DND-41 (cell line): ENCODE data around the gene KIF25.

ENCODE experiments used
- ATAC-seq: fragments of 200-7000 bp; cut with Tn5 transposase; 3 replicates; pipeline ENCODE4 v1.9.1; 2021; ENCODE audit warnings: low read depth; ENCODE audit not compliant: insufficient read depth
- DNase-seq: peaks from one replicate; pipeline ENCODE4 v3.0.0-alpha.2; 2020
- H2AFZ ChIP-seq: 2 replicates; pipeline ENCODE4 v1.6.0; 2012; ENCODE audit warnings: low read depth, low read length
- H3K27ac ChIP-seq: 2 replicates; pipeline ENCODE4 v1.5.1; 2012; ENCODE audit warnings: low read length, inconsistent platforms
- H3K27me3 ChIP-seq: fragments of 200-600 bp; sonication (generic); 2 replicates; pipeline ENCODE4 v1.6.0; 2012; ENCODE audit warnings: low read length, mild to moderate bottlenecking, inconsistent platforms; ENCODE audit not compliant: insufficient read depth, poor library complexity
- H3K36me3 ChIP-seq: 2 replicates; pipeline ENCODE4 v1.5.1; 2012; ENCODE audit warnings: low read length, inconsistent platforms; ENCODE audit not compliant: insufficient read depth
- H3K4me1 ChIP-seq: 2 replicates; pipeline ENCODE4 v1.5.1; 2012; ENCODE audit warnings: mild to moderate bottlenecking, low read length; ENCODE audit not compliant: insufficient read depth
- H3K4me2 ChIP-seq: 2 replicates; pipeline ENCODE4 v1.6.0; 2012; ENCODE audit warnings: mild to moderate bottlenecking, moderate library complexity, low read length, inconsistent platforms; ENCODE audit not compliant: insufficient read depth
- H3K4me3 ChIP-seq, 2 experiments: fragments of 200-600 bp in 1 of 2; shearing (Covaris generic) in 1 of 2; 2 replicates each; pipeline ENCODE4 v1.5.1; 2012 to 2016; ENCODE audit warnings: inconsistent platforms in 2 of 2, low read length in 2 of 2, mild to moderate bottlenecking in 2 of 2, low read depth in 1 of 2, moderate library complexity in 1 of 2
- H3K79me2 ChIP-seq: 2 replicates; pipeline ENCODE4 v1.6.0; 2012; ENCODE audit warnings: low read length, inconsistent platforms; ENCODE audit not compliant: insufficient read depth
- H3K9ac ChIP-seq: 2 replicates; pipeline ENCODE4 v1.6.0; 2012; ENCODE audit warnings: low read depth, mild to moderate bottlenecking, inconsistent platforms, low read length, moderate library complexity
- H3K9me3 ChIP-seq: 2 replicates; pipeline ENCODE4 v1.5.1; 2012; ENCODE audit warnings: low read length, moderate library complexity, mild to moderate bottlenecking, inconsistent platforms; ENCODE audit not compliant: insufficient read depth, severe bottlenecking
- H4K20me1 ChIP-seq: 2 replicates; pipeline ENCODE4 v1.6.0; 2012; ENCODE audit warnings: low read length; ENCODE audit not compliant: insufficient read depth
- CTCF ChIP-seq: IDR thresholded peaks from 2 replicates; pipeline ENCODE4 v1.5.1; 2012; ENCODE audit warnings: borderline replicate concordance, low read length, moderate library complexity, mild to moderate bottlenecking; ENCODE audit not compliant: poor library complexity, severe bottlenecking; ENCODE audit errors: extremely low read depth
- EZH2 ChIP-seq: IDR thresholded peaks from 3 replicates; pipeline ENCODE4 v1.6.1; 2012; ENCODE audit warnings: borderline replicate concordance, low read depth, mild to moderate bottlenecking, moderate library complexity, low read length, inconsistent platforms; ENCODE audit not compliant: severe bottlenecking

KIF25 gene

GRCh38 chr6:167977717-167978467 lies 19.6 kb upstream of the KIF25 start:
- H3K9me3 ChIP-seq: no peaks in the 10 kb centered on the region
- TF ChIP-seq CTCF (no peak), EZH2 (no peak)
- H3K4me1 ChIP-seq: no peaks in the 10 kb centered on the region
- no peak overlapping the region for H3K4me3 ChIP-seq
- no peaks in the 10 kb centered on the region for H3K36me3 ChIP-seq
- H3K9ac ChIP-seq: no peak overlapping the region
- no peak for ATAC-seq
- no peak overlapping the region for H3K27ac ChIP-seq
- H2AFZ ChIP-seq: no peak overlapping the region
- no peak for DNase-seq
- H3K4me2 ChIP-seq: no peak overlapping the region
- no peaks in the 10 kb centered on the region for H4K20me1 ChIP-seq
- H3K79me2 ChIP-seq: no peaks in the 10 kb centered on the region
- H3K27me3 ChIP-seq: no peaks in the 10 kb centered on the region

- ATAC-seq: no peak
- Histone ChIP-seq H3K4me2 (no peak overlapping the region), H3K27ac (no peak overlapping the region), H2AFZ (no peak overlapping the region), H3K9ac (no peak overlapping the region), H3K4me3 (no peak overlapping the region), H3K79me2 (no peaks in the 10 kb centered on the region), H4K20me1 (no peaks in the 10 kb centered on the region), H3K9me3 (no peaks in the 10 kb centered on the region), H3K36me3 (no peaks in the 10 kb centered on the region), H3K4me1 (no peaks in the 10 kb centered on the region), H3K27me3 (no peaks in the 10 kb centered on the region)
- DNase-seq: no peak
- TF ChIP-seq CTCF (no peak), EZH2 (no peak)
These were observed 18.9 kb upstream of the KIF25 start for GRCh38 chr6:167978607-167979006.

GRCh38 chr6:167979436-167980139 lies 17.9 kb upstream of the KIF25 start:
- no peaks in the 10 kb centered on the region for H4K20me1 ChIP-seq
- H3K9ac ChIP-seq: no peak overlapping the region
- H3K27me3 ChIP-seq: no peaks in the 10 kb centered on the region
- H2AFZ ChIP-seq: no peak overlapping the region
- no peaks in the 10 kb centered on the region for H3K79me2 ChIP-seq
- H3K9me3 ChIP-seq: no peaks in the 10 kb centered on the region
- no peaks in the 10 kb centered on the region for H3K4me1 ChIP-seq
- H3K36me3 ChIP-seq: no peaks in the 10 kb centered on the region
- no peak for TF ChIP-seq EZH2
- TF ChIP-seq CTCF: no peak
- no peak overlapping the region for H3K27ac ChIP-seq
- DNase-seq (no peak), ATAC-seq (no peak)
- no peak overlapping the region for H3K4me3 ChIP-seq
- H3K4me2 ChIP-seq: no peak overlapping the region
